ENCODE results near the gene CDKN2AIP. TPM values are rescaled to one million over a fixed set of nuclear protein-coding genes. Genes with fewer than 3 reads are reported as not detected.
"Not testable (repeated sequence)": the region's sequence is repeated elsewhere in the genome, so short reads cannot be mapped to it uniquely, and the experiment has no call there.

CDKN2AIP gene
- total and polyA plus RNA-seq, 4 donors, result 17.1 to 27.5 (median 21.2) TPM

GRCh38 chr4:183443655-183444213, 702 bp upstream of the CDKN2AIP start:
- Histone ChIP-seq H3K27me3 (ENCODE audit: control insufficient read depth, insufficient read depth, low read length) (no peaks in the 10 kb centered on the region), H3K4me3 (ENCODE audit: low read depth, low read length) (peak overlapping the region; percentile 93), H3K9me3 (ENCODE audit: control insufficient read depth, insufficient read depth, low read length) (no peaks in the 10 kb centered on the region), H3K36me3 (ENCODE audit: control insufficient read depth, insufficient read depth, low read length) (peaks cover 3% of the 10 kb centered on the region), H3K4me1 (ENCODE audit: control insufficient read depth, insufficient read depth, low read length) (peaks cover 3% of the 10 kb centered on the region), H3K27ac (ENCODE audit: low read depth, low read length) (peak overlapping the region; percentile 98)
- DNase-seq (ENCODE audit: low read depth in 4 of 6, low spot score in 6 of 6), result peak in 5 of 6 donors; percentile 29 to 88 (median 57)
- 0% methylated on average over 27 of the region's 30 CpGs for WGBS (ENCODE audit: insufficient coverage)

- Histone ChIP-seq H3K9me3 (ENCODE audit: control insufficient read depth, insufficient read depth, low read length) (no peaks in the 10 kb centered on the region), H3K36me3 (ENCODE audit: control insufficient read depth, insufficient read depth, low read length) (peaks cover 3% of the 10 kb centered on the region), H3K4me3 (ENCODE audit: low read depth, low read length) (peak overlapping the region; percentile 93), H3K27me3 (ENCODE audit: control insufficient read depth, insufficient read depth, low read length) (no peaks in the 10 kb centered on the region), H3K27ac (ENCODE audit: low read depth, low read length) (peak overlapping the region; percentile 98), H3K4me1 (ENCODE audit: control insufficient read depth, insufficient read depth, low read length) (peaks cover 3% of the 10 kb centered on the region)
- WGBS (ENCODE audit: insufficient coverage), result 0% methylated on average over 26 of the region's 26 CpGs
- no peak for DNase-seq (ENCODE audit: low read depth in 4 of 6, low spot score in 6 of 6)
These were observed 627 bp downstream of the CDKN2AIP start for GRCh38 chr4:183445097-183445428.

GRCh38 chr4:183447646-183448045, 3.2 kb downstream of the CDKN2AIP start:
- Histone ChIP-seq H3K36me3 (ENCODE audit: control insufficient read depth, insufficient read depth, low read length) (peaks cover 12% of the 10 kb centered on the region), H3K27ac (ENCODE audit: low read depth, low read length) (no peak overlapping the region), H3K4me3 (ENCODE audit: low read depth, low read length) (no peak overlapping the region), H3K4me1 (ENCODE audit: control insufficient read depth, insufficient read depth, low read length) (peaks cover 2% of the 10 kb centered on the region), H3K9me3 (ENCODE audit: control insufficient read depth, insufficient read depth, low read length) (no peaks in the 10 kb centered on the region), H3K27me3 (ENCODE audit: control insufficient read depth, insufficient read depth, low read length) (no peaks in the 10 kb centered on the region)
- 100% methylated on average over 2 of the region's 5 CpGs for WGBS (ENCODE audit: insufficient coverage)
- no peak for DNase-seq (ENCODE audit: low read depth in 4 of 6, low spot score in 6 of 6)

GRCh38 chr4:183448436-183448835, 4.0 kb downstream of the CDKN2AIP start:
- Histone ChIP-seq H3K4me1 (ENCODE audit: control insufficient read depth, insufficient read depth, low read length) (no peaks in the 10 kb centered on the region), H3K27ac (ENCODE audit: low read depth, low read length) (no peak overlapping the region), H3K9me3 (ENCODE audit: control insufficient read depth, insufficient read depth, low read length) (no peaks in the 10 kb centered on the region), H3K4me3 (ENCODE audit: low read depth, low read length) (no peak overlapping the region), H3K27me3 (ENCODE audit: control insufficient read depth, insufficient read depth, low read length) (no peaks in the 10 kb centered on the region), H3K36me3 (ENCODE audit: control insufficient read depth, insufficient read depth, low read length) (peaks cover 12% of the 10 kb centered on the region)
- no CpG with 5 or more reads among the region's 3 CpGs for WGBS (ENCODE audit: insufficient coverage)
- DNase-seq (ENCODE audit: low read depth in 4 of 6, low spot score in 6 of 6), result no peak

GRCh38 chr4:183449193-183449882, 4.9 kb downstream of the CDKN2AIP start:
- no peak overlapping the region for H3K27ac ChIP-seq (ENCODE audit: low read depth, low read length)
- H3K27me3 ChIP-seq (ENCODE audit: control insufficient read depth, insufficient read depth, low read length), result no peaks in the 10 kb centered on the region
- H3K9me3 ChIP-seq (ENCODE audit: control insufficient read depth, insufficient read depth, low read length), result no peaks in the 10 kb centered on the region
- no peaks in the 10 kb centered on the region for H3K4me1 ChIP-seq (ENCODE audit: control insufficient read depth, insufficient read depth, low read length)
- peaks cover 16% of the 10 kb centered on the region for H3K36me3 ChIP-seq (ENCODE audit: control insufficient read depth, insufficient read depth, low read length)
- no peak overlapping the region for H3K4me3 ChIP-seq (ENCODE audit: low read depth, low read length)
- DNase-seq (ENCODE audit: low read depth in 4 of 6, low spot score in 6 of 6), result no peak
- 93% methylated on average over 4 of the region's 5 CpGs for WGBS (ENCODE audit: insufficient coverage)

GRCh38 chr4:183450108-183450507, 5.7 kb downstream of the CDKN2AIP start:
- Histone ChIP-seq H3K27ac (ENCODE audit: low read depth, low read length) (no peak overlapping the region), H3K4me3 (ENCODE audit: low read depth, low read length) (no peak overlapping the region), H3K4me1 (ENCODE audit: control insufficient read depth, insufficient read depth, low read length) (no peaks in the 10 kb centered on the region), H3K27me3 (ENCODE audit: control insufficient read depth, insufficient read depth, low read length) (no peaks in the 10 kb centered on the region), H3K9me3 (ENCODE audit: control insufficient read depth, insufficient read depth, low read length) (no peaks in the 10 kb centered on the region), H3K36me3 (ENCODE audit: control insufficient read depth, insufficient read depth, low read length) (peaks cover 16% of the 10 kb centered on the region)
- no peak for DNase-seq (ENCODE audit: low read depth in 4 of 6, low spot score in 6 of 6)
- no CpG with 5 or more reads among the region's 1 CpG for WGBS (ENCODE audit: insufficient coverage)

GRCh38 chr4:183455431-183456195, 11.2 kb downstream of the CDKN2AIP start:
- WGBS (ENCODE audit: insufficient coverage), result 94% methylated on average over 6 of the region's 7 CpGs
- DNase-seq (ENCODE audit: low read depth in 4 of 6, low spot score in 6 of 6), result no peak
- no peak overlapping the region for H3K4me3 ChIP-seq (ENCODE audit: low read depth, low read length)
- H3K9me3 ChIP-seq (ENCODE audit: control insufficient read depth, insufficient read depth, low read length), result no peaks in the 10 kb centered on the region
- H3K36me3 ChIP-seq (ENCODE audit: control insufficient read depth, insufficient read depth, low read length), result peaks cover 11% of the 10 kb centered on the region
- H3K27ac ChIP-seq (ENCODE audit: low read depth, low read length), result no peak overlapping the region
- no peaks in the 10 kb centered on the region for H3K27me3 ChIP-seq (ENCODE audit: control insufficient read depth, insufficient read depth, low read length)
- no peaks in the 10 kb centered on the region for H3K4me1 ChIP-seq (ENCODE audit: control insufficient read depth, insufficient read depth, low read length)

GRCh38 chr4:183458005-183458404, 13.6 kb downstream of the CDKN2AIP start:
- no peaks in the 10 kb centered on the region for H3K4me1 ChIP-seq (ENCODE audit: control insufficient read depth, insufficient read depth, low read length)
- no peak overlapping the region for H3K4me3 ChIP-seq (ENCODE audit: low read depth, low read length)
- H3K36me3 ChIP-seq (ENCODE audit: control insufficient read depth, insufficient read depth, low read length), result peaks cover 4% of the 10 kb centered on the region
- H3K9me3 ChIP-seq (ENCODE audit: control insufficient read depth, insufficient read depth, low read length), result no peaks in the 10 kb centered on the region
- H3K27me3 ChIP-seq (ENCODE audit: control insufficient read depth, insufficient read depth, low read length), result no peaks in the 10 kb centered on the region
- 79% methylated on average over 3 of the region's 5 CpGs for WGBS (ENCODE audit: insufficient coverage)
- DNase-seq (ENCODE audit: low read depth in 4 of 6, low spot score in 6 of 6), result no peak
- no peak overlapping the region for H3K27ac ChIP-seq (ENCODE audit: low read depth, low read length)

- 88% methylated on average over 6 of the region's 11 CpGs for WGBS (ENCODE audit: insufficient coverage)
- H3K36me3 ChIP-seq (ENCODE audit: control insufficient read depth, insufficient read depth, low read length); DNase-seq (ENCODE audit: low read depth in 4 of 6, low spot score in 6 of 6); H3K4me1 ChIP-seq (ENCODE audit: control insufficient read depth, insufficient read depth, low read length); H3K9me3 ChIP-seq (ENCODE audit: control insufficient read depth, insufficient read depth, low read length); H3K27ac ChIP-seq (ENCODE audit: low read depth, low read length); H3K4me3 ChIP-seq (ENCODE audit: low read depth, low read length); H3K27me3 ChIP-seq (ENCODE audit: control insufficient read depth, insufficient read depth, low read length): not testable (repeated sequence)
These were observed 19.6 kb downstream of the CDKN2AIP start for GRCh38 chr4:183463903-183464619.
